GM19395 (cell line): ENCODE results near the gene DELE1.

Experiments
- ATAC-seq: cut with Tn5 transposase; IDR thresholded peaks from one replicate; pipeline ENCODE4 v1.9.1; 2021; ENCODE audit warnings: mild to moderate bottlenecking, moderate library complexity; ENCODE audit not compliant: unreplicated experiment

The DELE1 gene, protein sequence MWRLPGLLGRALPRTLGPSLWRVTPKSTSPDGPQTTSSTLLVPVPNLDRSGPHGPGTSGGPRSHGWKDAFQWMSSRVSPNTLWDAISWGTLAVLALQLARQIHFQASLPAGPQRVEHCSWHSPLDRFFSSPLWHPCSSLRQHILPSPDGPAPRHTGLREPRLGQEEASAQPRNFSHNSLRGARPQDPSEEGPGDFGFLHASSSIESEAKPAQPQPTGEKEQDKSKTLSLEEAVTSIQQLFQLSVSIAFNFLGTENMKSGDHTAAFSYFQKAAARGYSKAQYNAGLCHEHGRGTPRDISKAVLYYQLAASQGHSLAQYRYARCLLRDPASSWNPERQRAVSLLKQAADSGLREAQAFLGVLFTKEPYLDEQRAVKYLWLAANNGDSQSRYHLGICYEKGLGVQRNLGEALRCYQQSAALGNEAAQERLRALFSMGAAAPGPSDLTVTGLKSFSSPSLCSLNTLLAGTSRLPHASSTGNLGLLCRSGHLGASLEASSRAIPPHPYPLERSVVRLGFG

GRCh38 chr5:141923448-141924313 is at the start of gene DELE1:
DELE1 (plus strand) TSS chr5:141923871; CDS start chr5:141923942, 71 bp downstream.
- ATAC-seq = peak; percentile 98

DNA sequence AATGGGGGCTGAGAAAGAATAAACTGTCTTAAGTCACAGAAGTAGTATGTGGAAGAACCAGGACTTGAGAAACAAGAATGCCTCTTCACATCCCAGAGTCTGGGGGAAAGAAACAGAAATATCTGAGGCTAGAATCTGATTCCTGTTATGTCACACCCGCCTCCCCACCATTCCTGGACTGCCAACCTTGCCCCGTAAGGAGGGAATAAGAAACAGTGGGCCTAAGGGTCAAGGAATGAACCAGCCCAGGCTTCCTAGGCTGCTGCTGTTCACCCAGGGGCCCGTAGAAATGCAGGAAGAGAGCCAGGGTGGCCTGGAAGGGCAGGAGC is 49.8 kb upstream of the DELE1 start:
- ATAC-seq = no peak

DNA sequence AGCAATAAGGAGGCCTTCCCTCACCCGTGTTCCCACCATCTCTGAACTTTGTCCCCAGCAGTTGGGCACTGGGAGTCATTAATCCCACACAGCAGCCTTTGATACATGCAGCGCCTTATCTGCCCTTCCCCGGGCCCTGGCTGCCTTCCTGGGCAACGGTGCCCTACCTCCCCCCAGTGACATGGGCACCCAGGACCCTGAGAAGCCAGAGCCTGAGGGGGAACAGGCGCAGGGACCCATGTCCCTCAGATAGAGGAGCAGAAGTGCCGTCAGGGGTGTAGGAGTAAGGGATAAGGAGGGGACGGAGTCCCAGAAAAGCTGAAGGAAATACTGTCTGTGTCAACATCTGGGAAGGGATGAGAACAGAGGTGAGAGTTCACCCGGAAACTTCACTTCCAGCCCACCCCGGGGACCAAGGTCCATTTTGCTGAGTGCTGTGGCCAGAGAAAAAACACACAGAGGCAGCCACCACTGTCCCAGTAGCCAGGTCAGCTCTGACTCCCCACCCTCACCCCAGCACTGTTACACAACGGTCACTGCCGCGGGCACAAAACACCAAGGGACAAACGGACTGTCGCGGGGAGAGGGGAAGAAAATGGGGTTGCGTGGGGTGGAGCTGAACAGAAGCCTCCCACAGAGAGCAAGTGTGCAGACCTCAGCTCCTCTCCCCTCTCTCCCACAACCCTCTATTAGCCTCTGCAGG is 49.3 kb upstream of the DELE1 start:
- ATAC-seq = no peak

- ATAC-seq = no peak
These were observed 48.5 kb upstream of the DELE1 start for GRCh38 chr5:141875022-141875740.

DNA sequence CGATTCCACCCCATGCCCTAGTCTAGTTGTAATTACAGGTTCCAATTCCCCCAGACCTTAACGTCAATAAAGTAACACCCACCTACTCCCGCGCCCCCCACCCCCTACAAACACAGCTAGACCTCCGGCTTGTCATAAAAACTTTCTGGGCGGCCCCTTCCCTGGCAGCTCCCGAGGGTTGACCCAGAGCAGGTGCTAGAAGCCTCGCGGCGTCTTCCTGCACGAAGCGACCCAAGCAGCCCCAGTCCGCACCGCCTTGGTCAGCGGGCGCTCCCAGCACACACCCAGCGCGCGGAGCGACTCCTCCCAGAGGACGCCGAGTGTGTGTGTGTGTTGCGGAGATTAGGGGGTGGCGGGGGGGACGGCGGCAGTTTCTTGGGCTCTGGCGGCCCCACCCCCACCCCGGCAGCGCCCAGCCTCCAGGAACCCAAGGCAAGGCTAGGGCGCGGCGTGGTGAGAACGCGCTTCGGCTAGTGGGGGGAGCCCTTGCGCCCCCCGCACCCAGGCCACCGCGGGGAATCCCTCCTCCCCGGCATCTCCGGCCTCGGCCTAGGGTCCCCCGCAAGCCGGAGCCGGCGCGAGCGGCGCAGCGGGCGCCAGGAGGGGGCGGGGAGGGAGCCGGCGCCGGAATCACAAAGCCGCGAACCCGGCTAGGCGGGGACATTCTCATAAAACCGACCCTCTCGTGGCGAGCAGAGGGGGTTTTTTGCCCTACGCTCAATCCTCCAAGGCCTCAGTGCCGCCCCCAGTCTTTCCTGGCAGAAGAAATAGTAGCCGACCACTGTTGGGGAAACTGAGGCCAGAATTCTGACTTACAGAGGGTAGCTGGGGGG is 47.7 kb upstream of the DELE1 start:
- no peak for ATAC-seq

- ATAC-seq = no peak
These were observed 46.9 kb upstream of the DELE1 start for GRCh38 chr5:141876628-141877355.

GRCh38 chr5:141877356-141878185 is 46.1 kb upstream of the DELE1 start:
- ATAC-seq = no peak

- ATAC-seq = no peak
These were observed 45.4 kb upstream of the DELE1 start, which contains the start of gene PCDH1 for GRCh38 chr5:141878186-141878710. PCDH1 (minus strand) TSS chr5:141878410; CDS start chr5:141878262, 148 bp downstream.

GRCh38 chr5:141878711-141879425 is 44.8 kb upstream of the DELE1 start:
- ATAC-seq = peak; percentile 87

- no peak for ATAC-seq
These were observed 44.3 kb upstream of the DELE1 start for GRCh38 chr5:141879426-141879759.

GRCh38 chr5:141879941-141880738 is 43.5 kb upstream of the DELE1 start:
- ATAC-seq = no peak

- ATAC-seq = no peak
These were observed 42.5 kb upstream of the DELE1 start for GRCh38 chr5:141880961-141881801.

DNA sequence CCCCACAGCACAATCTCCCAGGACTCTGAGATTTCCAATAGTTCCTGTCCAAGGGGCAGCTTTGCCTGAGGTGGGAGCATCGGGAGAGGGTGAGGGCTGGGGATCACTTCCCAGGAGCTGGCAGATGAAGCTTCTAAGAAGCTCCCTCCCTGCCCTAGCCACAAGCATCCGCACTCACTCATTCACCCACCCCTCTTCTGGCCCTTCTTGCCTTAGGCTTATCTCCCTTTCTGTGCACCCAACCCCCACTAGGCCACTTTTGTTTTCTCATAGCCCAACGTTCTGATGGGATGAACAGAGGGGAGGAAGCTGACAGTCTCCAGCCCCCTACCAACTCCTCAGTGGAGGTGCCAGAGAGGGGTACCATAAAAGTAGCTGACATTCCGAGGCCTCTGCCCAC is 41.8 kb upstream of the DELE1 start:
- ATAC-seq = no peak

DNA sequence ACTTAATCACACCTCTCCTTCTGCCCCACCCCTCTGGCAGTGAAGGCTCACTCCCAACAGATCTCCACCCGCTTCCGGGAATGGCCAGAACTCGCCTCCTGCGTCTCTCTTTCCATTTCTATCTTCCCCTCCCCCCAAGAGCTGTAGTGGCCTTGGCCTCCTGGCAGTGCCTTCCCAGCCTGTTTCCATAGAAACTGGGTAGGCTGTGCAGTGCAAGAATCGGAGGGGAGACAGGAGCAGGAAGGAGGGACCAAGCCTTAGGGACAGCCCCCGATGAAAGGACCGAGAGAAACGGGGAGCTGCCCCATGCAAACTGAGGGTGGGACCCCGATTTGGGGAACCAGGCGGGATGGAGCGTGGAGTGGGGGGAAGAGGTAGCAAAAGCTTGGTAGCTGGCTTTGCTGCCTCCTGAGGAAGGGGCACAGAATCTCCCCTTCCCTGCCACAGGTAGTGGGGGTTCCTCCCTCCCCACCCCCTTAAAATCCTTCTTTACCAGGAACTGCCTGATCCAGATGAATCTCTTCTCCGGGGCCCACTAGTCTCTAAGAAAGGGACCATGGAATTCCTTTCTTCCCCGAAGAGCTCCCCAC is 41.0 kb upstream of the DELE1 start:
- ATAC-seq = no peak

DNA sequence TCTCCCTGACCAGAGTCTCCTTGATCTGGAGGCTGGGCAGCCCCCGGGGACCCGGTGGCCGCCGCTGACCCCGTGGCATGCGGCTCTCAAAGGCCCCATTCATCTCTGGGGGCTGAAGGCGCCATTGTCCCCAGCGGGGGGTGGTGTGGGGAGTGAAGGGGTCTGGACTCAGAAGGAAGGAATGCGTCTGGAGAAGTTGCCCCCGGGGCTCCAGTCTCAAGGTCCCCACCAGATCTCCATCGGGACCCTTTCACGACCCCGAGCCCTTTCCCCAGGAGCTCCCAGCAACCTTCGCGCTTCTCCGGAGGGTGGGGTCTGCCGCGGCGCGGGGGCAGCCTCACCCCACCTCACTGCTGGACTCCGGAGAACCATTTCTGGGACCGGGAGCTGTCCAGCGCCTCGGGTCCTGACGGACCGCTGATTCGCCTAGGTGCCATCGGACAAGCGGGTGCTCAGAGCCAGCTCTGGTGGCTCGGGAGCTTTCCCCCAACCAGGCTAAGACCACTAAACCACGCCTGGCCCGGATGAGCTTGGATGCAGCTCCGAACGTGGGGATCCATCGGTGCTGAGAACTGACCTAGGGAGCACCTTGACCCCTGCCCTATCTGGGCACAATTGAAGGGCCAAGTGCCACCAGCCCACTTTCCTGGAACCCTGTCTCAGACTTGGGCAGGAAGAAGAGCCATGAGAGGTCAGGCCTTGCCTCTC is 40.3 kb upstream of the DELE1 start:
- no peak for ATAC-seq
